Cardiac fibroblast (primary cell): ENCODE data around the gene CD82.

Experiments
- DNase-seq, 2 donors: peaks; one replicate each; pipeline versions ENCODE4 v3.0.0 to v3.0.0-alpha.2; 2010; ENCODE audit warnings: low read depth in 2 of 2
- H3K4me3 ChIP-seq, 2 donors: replicated peaks in 1 of 2; 1 replicate in 1 of 2; 2 replicates in 1 of 2; pipeline ENCODE4 v1.5.1; 2011; ENCODE audit warnings: low read depth in 2 of 2, low read length in 2 of 2, mild to moderate bottlenecking in 2 of 2, moderate library complexity in 1 of 2
- TF ChIP-seq, protein P1 (sequence below): IDR thresholded peaks from one replicate; pipeline ENCODE4 v1.5.1; 2011; ENCODE audit warnings: low read depth, mild to moderate bottlenecking, low read length, inconsistent platforms

The CD82 gene

DNA sequence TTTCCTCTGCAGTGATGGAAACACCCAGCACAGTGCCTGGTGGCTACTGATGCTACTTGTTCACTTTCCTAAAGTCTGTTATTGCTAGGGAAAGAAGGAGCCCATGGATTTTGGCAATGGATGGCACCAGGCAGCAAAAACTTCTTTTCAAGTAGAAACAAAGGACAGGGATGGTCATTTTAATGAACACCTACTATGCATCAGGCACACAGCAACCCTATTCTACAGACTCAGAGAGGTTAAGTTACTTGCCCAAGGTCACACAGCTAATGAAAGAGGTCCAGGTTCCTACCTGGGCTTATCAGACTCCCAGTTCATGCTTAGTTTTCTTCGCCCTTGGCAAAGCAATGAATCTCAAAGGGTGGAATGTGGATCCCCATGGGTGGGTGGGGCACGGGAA, 36.9 kb upstream of the CD82 start:
- TF ChIP-seq, protein P1, sequence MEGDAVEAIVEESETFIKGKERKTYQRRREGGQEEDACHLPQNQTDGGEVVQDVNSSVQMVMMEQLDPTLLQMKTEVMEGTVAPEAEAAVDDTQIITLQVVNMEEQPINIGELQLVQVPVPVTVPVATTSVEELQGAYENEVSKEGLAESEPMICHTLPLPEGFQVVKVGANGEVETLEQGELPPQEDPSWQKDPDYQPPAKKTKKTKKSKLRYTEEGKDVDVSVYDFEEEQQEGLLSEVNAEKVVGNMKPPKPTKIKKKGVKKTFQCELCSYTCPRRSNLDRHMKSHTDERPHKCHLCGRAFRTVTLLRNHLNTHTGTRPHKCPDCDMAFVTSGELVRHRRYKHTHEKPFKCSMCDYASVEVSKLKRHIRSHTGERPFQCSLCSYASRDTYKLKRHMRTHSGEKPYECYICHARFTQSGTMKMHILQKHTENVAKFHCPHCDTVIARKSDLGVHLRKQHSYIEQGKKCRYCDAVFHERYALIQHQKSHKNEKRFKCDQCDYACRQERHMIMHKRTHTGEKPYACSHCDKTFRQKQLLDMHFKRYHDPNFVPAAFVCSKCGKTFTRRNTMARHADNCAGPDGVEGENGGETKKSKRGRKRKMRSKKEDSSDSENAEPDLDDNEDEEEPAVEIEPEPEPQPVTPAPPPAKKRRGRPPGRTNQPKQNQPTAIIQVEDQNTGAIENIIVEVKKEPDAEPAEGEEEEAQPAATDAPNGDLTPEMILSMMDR: no peak
- no peak for DNase-seq
- H3K4me3 ChIP-seq: no peak overlapping the region

DNA sequence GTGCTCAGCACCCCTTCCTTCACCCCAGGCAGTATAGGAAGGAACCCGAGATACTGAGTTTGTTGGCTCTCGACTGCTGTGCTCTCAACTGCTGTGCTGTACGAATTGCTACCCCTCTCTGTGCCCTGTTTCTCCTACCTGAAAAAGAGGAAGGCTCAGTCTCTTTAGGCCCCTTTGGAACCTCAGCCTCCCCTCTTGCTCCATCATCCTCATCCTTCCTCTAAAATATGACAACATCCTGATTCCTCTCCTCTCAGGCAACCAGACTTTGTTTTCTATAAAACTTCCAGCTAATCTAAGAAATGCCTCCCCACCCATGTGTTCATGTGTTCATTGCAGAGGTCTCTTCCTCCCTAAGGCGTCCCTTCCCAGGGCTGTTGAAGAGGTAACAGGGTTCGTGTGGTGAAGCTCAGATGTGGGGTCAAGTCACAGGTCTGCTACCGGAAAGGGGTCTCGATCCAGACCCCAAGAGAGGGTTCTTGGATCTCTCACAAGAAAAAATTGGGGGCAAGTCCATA, 35.5 kb upstream of the CD82 start:
- DNase-seq: no peak
- TF ChIP-seq, protein P1: no peak

DNA sequence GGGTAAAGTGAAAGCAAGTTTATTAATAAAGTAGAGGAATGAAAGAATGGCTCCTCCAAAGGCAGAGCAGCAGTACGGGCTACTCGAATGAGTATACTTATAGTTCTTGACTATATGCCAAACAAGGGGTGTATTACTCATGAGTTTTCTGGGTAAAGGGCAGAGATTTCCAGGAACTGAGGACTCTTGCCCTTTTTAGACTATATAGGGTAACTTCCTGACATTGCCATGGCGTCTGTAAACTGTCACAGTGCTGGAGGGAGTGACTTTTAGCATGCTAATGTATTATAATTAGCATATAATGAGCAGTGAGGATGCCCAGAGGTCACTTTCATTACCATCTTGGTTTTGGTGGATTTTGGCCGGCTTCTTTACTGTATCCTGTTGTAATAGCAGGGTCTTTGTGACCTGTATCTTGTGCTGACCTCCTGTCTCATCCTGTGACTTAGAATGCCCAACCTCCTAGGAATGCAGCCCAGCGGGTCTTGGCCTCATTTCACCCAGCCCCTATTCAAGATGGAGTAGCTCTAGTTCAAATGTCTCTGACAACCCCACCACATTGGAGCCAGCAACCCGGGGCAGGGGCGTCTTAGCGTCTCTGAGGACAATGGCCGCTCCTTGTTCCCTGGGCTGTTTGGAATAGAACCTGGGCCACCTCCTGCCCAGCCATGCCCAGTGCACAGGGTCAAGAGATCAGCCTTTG, 34.9 kb upstream of the CD82 start:
- no peak overlapping the region for H3K4me3 ChIP-seq
- peak; percentile 59 to 78 for DNase-seq
- TF ChIP-seq, protein P1: no peak

More for the DNA sequence above, 35.5 kb upstream of the CD82 start:
- H3K4me3 ChIP-seq: no peak overlapping the region

DNA sequence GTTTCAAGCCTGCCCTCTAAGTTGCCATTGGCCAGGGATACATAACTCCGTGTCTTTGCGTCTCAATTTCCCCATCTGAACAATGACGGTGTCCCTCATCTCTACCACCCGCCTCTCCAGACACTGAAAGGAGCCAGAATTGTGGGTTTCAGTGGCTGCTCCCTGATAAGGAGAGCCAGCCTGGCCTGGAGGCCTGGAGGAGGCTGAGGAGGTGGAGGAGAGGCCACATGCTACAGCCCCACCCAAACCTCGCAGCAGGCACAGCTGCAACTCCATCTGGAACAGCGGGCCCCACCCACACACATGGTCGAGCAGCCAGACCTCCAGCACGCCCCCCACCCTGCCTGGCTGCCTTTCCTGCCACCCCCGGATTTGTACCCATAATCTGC, 34.4 kb upstream of the CD82 start:
- H3K4me3 ChIP-seq: no peak overlapping the region
- no peak for DNase-seq
- TF ChIP-seq, protein P1: no peak

GRCh38 chr11:44531636-44532035, 33.8 kb upstream of the CD82 start:
- H3K4me3 ChIP-seq: no peak overlapping the region
- DNase-seq: no peak

DNA sequence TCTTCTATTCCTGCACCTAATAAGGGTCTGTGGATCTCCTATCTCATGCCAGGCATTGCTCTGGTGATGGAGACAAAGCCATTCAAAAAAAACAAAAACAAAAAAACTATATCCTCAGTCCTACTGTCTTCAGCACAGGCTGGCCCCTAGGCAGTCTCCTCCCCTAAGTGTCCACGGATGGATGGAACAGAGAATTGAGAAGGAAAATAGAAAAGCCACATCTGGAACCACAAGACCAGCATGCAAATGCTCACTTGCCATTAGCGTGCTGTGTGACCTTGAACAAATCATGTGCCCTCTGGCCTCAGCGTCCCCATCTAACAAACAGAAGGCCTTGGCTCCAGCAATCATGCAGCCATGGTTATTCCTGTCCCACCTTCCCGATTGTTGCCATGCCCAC, 32.7 kb upstream of the CD82 start:
- no peak for DNase-seq
- TF ChIP-seq, protein P1: no peak
- H3K4me3 ChIP-seq: no peak overlapping the region

More at GRCh38 chr11:44531636-44532035, 33.8 kb upstream of the CD82 start:
- TF ChIP-seq, protein P1: no peak
